IPS-15b (cell line): Measurements from ENCODE around the gene CD160.
"Not testable (repeated sequence)": the region's sequence is repeated elsewhere in the genome, so short reads cannot be mapped to it uniquely, and the experiment has no call there.

ENCODE experiments used
- H3K27me3 ChIP-seq: one replicate; pipeline ENCODE4 v1.6.1; 2013; ENCODE audit warnings: low read length; ENCODE audit not compliant: control insufficient read depth, insufficient read depth
- H3K36me3 ChIP-seq: one replicate; pipeline ENCODE4 v1.6.1; 2013; ENCODE audit warnings: low read length; ENCODE audit not compliant: control insufficient read depth, insufficient read depth
- H3K4me1 ChIP-seq: one replicate; pipeline ENCODE4 v1.6.1; 2013; ENCODE audit warnings: mild to moderate bottlenecking, low read length; ENCODE audit not compliant: control insufficient read depth, insufficient read depth
- H3K4me3 ChIP-seq: one replicate; pipeline ENCODE4 v1.5.1; 2013; ENCODE audit warnings: low read depth, low read length
- H3K9ac ChIP-seq: one replicate; pipeline ENCODE4 v1.6.1; 2013; ENCODE audit warnings: low read depth, mild to moderate bottlenecking, low read length
- H3K9me3 ChIP-seq: one replicate; pipeline ENCODE4 v1.6.1; 2013; ENCODE audit warnings: mild to moderate bottlenecking, low read length; ENCODE audit not compliant: control insufficient read depth, insufficient read depth

CD160 gene

DNA sequence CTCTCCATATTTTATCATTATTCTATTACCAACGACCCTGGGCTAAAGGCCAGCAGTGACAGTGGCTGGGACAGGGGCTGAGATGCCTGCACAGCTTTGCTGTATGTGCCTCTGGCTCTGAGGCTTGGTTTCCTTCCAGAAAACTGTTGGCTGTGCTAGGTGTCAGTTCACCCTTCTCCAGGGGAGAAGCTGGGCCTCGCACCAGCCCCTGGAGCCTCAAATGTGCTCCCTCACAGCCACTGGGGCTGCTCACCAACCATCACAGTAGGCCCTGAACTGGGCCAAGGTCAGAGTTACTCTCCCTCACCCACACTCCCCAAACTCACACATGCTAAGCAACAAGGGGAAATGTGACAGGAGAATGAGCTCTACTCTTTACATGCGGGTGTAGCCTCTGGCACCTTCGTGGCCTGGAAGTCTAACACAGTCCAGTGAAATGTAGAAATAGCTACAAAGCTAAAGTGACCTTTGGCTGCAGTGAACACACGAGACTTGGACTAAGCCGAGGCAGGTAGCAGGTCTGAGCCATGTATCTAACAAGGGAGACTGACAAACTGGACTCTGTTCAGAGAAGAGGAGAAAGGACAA, 4.7 kb upstream of the CD160 start:
- Histone ChIP-seq H3K4me1 (no peaks in the 10 kb centered on the region), H3K9me3 (no peaks in the 10 kb centered on the region), H3K27me3 (peaks cover 5% of the 10 kb centered on the region), H3K4me3 (no peak overlapping the region), H3K36me3 (no peaks in the 10 kb centered on the region), H3K9ac (no peak overlapping the region)

DNA sequence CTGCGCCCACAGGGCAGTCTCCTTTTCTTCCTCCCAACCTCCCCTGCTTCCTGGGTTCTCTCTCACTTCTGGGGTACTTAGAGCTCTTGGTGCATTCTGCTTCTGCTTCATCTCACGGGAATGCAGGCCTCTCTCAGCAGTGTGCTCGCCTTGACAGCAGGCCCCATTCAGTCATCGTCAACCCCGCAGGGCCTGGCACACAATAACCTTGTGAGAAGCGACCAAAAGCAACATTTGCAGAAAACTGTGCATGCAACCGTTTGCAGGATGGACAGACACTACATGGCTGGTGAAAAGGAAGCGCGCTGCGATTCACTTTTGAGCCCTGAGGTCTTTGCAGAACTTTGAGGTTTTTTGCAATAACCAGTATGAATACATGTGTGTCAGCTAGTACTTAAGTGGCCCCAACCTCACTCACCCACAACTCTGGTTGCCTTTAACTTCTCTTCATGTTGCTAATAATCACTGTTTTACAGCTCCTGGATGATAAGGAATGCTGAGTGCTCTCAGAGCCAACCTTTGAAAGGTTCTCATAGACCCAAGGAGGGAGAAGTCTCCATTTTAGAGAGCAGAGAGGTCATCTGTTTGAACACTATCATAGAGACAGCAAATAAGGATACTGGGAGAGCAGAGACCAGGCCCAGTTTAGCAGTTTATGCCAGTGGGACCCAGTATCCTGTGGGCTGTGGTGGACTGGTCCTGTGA, 2.5 kb upstream of the CD160 start:
- Histone ChIP-seq H3K9ac (no peak overlapping the region), H3K36me3 (no peaks in the 10 kb centered on the region), H3K4me3 (no peak overlapping the region), H3K27me3 (peaks cover 19% of the 10 kb centered on the region), H3K4me1 (no peaks in the 10 kb centered on the region), H3K9me3 (no peaks in the 10 kb centered on the region)

- Histone ChIP-seq H3K36me3 (no peaks in the 10 kb centered on the region), H3K9me3 (no peaks in the 10 kb centered on the region), H3K4me1 (no peaks in the 10 kb centered on the region), H3K9ac (no peak overlapping the region), H3K27me3 (peaks cover 25% of the 10 kb centered on the region), H3K4me3 (no peak overlapping the region)
Measured at GRCh38 chr1:145717833-145718232, 1.5 kb upstream of the CD160 start.

DNA sequence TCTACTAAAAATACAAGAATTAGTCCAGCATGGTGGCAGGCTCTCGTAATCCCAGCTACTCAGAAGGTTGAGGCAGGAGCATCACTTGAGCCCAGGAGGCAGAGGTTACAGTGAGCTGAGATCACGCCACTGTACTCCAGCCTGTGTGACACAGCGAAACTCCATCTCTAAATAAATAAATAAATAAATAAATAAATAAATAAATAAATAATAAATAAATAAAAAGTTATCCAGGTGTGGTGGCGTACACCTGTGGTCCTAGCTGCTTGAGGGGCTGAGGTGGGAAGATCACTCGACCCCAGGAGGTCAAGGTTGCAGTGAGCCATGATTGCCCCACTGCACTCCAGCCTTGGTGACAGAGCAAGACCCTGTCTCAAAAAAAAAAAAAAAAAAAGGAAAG, 834 bp upstream of the CD160 start:
- not testable (repeated sequence) for H3K4me3 ChIP-seq, H3K36me3 ChIP-seq, H3K9me3 ChIP-seq, H3K4me1 ChIP-seq, H3K9ac ChIP-seq
- H3K27me3 ChIP-seq: peaks cover 25% of the 10 kb centered on the region

GRCh38 chr1:145720556-145720877, 1.2 kb downstream of the CD160 start:
- peak overlapping the region; percentile 74 for H3K4me3 ChIP-seq
- no peaks in the 10 kb centered on the region for H3K36me3 ChIP-seq
- peak overlapping the region; percentile 12 for H3K9ac ChIP-seq

GRCh38 chr1:145720878-145721671, 1.8 kb downstream of the CD160 start:
- Histone ChIP-seq H3K9me3 (no peaks in the 10 kb centered on the region), H3K27me3 (peaks cover 25% of the 10 kb centered on the region), H3K9ac (peak overlapping the region; percentile 12), H3K36me3 (no peaks in the 10 kb centered on the region), H3K4me3 (peak overlapping the region; percentile 74), H3K4me1 (no peaks in the 10 kb centered on the region)

More at GRCh38 chr1:145720556-145720877, 1.2 kb downstream of the CD160 start:
- H3K27me3 ChIP-seq: peaks cover 25% of the 10 kb centered on the region
- H3K4me1 ChIP-seq: no peaks in the 10 kb centered on the region
- no peaks in the 10 kb centered on the region for H3K9me3 ChIP-seq

GRCh38 chr1:145726193-145726592, 6.9 kb downstream of the CD160 start:
- H3K9me3 ChIP-seq, H3K36me3 ChIP-seq, H3K4me3 ChIP-seq, H3K27me3 ChIP-seq, H3K9ac ChIP-seq, H3K4me1 ChIP-seq: not testable (repeated sequence)

DNA sequence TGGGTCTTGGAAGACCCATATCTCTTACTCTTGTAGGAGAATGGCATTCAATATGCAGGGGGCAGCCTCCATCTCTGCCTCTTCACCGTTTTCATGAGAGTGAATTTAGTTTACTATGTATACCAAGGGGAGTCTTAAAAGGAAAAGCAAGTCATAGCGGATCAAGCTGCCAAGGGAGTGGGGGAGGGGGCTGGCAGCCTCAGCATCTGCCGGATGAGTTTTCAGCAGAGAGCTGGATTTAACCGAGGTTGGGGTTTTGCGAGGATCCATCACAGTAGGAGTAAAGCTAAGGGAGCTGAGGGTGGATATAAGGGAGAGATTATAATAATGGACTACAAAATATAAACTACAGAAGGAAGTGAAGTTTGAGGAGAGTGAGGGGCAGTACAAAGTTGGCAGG, 9.9 kb downstream of the CD160 start:
- H3K4me1 ChIP-seq: no peaks in the 10 kb centered on the region
- no peaks in the 10 kb centered on the region for H3K9me3 ChIP-seq
- no peak overlapping the region for H3K9ac ChIP-seq
- H3K36me3 ChIP-seq: no peaks in the 10 kb centered on the region
- no peaks in the 10 kb centered on the region for H3K27me3 ChIP-seq
- no peak overlapping the region for H3K4me3 ChIP-seq

GRCh38 chr1:145729666-145730436, 10.6 kb downstream of the CD160 start:
- no peaks in the 10 kb centered on the region for H3K36me3 ChIP-seq
- H3K9ac ChIP-seq: no peak overlapping the region
- H3K4me1 ChIP-seq: no peaks in the 10 kb centered on the region
- no peaks in the 10 kb centered on the region for H3K9me3 ChIP-seq
- no peaks in the 10 kb centered on the region for H3K27me3 ChIP-seq
- H3K4me3 ChIP-seq: no peak overlapping the region

DNA sequence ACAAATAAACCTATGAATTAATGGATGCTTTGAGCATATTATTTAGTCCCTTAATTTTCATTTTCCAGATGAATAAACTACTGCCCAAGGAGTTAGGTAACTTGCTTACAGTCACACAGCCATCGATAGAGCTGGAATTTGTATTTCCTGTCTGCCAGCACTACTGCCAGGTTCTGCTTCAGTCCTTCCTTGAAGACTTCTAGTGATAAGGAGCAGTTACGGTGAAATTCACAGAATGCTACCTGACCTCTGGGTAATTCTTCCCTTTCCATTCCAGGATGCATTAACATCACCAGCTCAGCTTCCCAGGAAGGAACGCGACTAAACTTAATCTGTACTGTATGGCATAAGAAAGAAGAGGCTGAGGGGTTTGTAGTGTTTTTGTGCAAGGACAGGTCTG, 11.2 kb downstream of the CD160 start:
- Histone ChIP-seq H3K9ac (no peak overlapping the region), H3K4me1 (no peaks in the 10 kb centered on the region), H3K36me3 (no peaks in the 10 kb centered on the region), H3K9me3 (no peaks in the 10 kb centered on the region), H3K4me3 (no peak overlapping the region), H3K27me3 (no peaks in the 10 kb centered on the region)

DNA sequence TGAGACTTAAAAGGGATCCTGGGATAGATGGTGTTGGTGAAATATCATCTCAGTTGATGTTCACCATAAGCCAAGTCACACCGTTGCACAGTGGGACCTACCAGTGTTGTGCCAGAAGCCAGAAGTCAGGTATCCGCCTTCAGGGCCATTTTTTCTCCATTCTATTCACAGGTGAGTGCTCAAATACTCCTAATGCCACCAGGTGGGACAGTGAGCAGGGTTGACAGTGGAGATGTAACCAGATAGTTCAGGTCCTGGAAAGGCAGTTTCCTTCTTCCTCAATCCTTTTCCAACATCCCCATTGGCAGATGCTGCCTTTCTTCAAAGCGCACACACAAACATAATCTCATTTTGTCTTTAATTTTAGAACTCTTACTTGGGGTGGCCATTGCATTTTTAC, 11.6 kb downstream of the CD160 start:
- H3K9ac ChIP-seq: no peak overlapping the region
- H3K9me3 ChIP-seq: no peaks in the 10 kb centered on the region
- no peaks in the 10 kb centered on the region for H3K4me1 ChIP-seq
- H3K27me3 ChIP-seq: no peaks in the 10 kb centered on the region
- H3K36me3 ChIP-seq: no peaks in the 10 kb centered on the region
- no peak overlapping the region for H3K4me3 ChIP-seq
